ENCODE measurements around the gene UGT1A3. TPM values are rescaled to one million over a fixed set of nuclear protein-coding genes. Genes with fewer than 3 reads are reported as not detected.

Gene UGT1A3
- total and polyA plus RNA-seq, 10 of the 15 experiments (the other 5 are each of a cell fraction or from before 2014, with no cell fraction given) = not detected

DNA sequence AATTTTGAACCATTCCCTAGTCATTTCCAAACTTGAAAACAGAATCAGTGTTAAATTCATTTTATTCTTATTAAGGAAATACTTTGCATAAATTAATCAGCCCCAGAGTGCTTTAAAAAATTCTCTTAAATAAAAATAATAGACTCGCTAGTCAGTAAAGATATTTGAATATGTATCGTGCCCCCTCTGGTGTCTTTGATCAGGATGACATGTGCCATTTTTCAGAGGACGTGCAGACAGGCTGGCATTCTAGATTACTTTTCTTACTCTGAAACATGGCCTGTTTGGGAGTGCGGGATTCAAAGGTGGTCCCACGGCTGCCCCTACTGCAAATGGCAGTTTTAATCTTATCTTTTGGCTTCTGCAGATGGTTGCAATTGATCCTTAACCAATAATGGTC, 43.7 kb downstream of the UGT1A3 start:
- H3K79me2 ChIP-seq (ENCODE audit: control insufficient read depth, insufficient read depth, low read length) = no peaks in the 10 kb centered on the region
- H3K9me3 ChIP-seq (replicated peaks; ENCODE audit: control insufficient read depth, insufficient read depth, low read length) = no peaks in the 10 kb centered on the region; the same call in 2 of the 3 replicates
- H4K20me1 ChIP-seq (ENCODE audit: control insufficient read depth, insufficient read depth) = no peaks in the 10 kb centered on the region
- no TSS peak for BruUV-seq (replicated peaks)
- H3K4me3 ChIP-seq = no peak overlapping the region
- intact Hi-C loops (cut with micrococcal nuclease; ENCODE audit: unreplicated experiment) (no loop called here), in situ Hi-C loops (cut with MboI) (no loop called here)
- H2AFZ ChIP-seq (ENCODE audit: control insufficient read depth, low read depth, low read length) = no peak overlapping the region
- TF ChIP-seq LARP7 (IDR thresholded peaks at IDR 0.05) = no peak
- no peak overlapping the region for H3K27ac ChIP-seq (ENCODE audit: control insufficient read depth, insufficient read depth)
- ChIA-PET SMC1A (ENCODE audit: uncharacterized antibody, unreplicated experiment) (no interaction called here), RAD21 (ENCODE audit: unreplicated experiment) (no interaction called here), CTCF (no interaction called here), POLR2A (no interaction called here)
- no peak overlapping the region for H3K4me2 ChIP-seq (ENCODE audit: control insufficient read depth, insufficient read depth)
- ATAC-seq = no peak
- H3K9ac ChIP-seq (ENCODE audit: control insufficient read depth, insufficient read depth, low read length) = no peak overlapping the region
- no peaks in the 10 kb centered on the region for H3K4me1 ChIP-seq (ENCODE audit: control insufficient read depth, insufficient read depth, low read length)
- no peak for DNase-seq (ENCODE audit: low read depth, low spot score)
- H3K27me3 ChIP-seq (replicated peaks in 1 of 2; ENCODE audit: control insufficient read depth in 2 of 2, insufficient read depth in 2 of 2, low read length in 1 of 2) = no peaks in the 10 kb centered on the region
- 24% methylated on average over 5 of the region's 5 CpGs for WGBS (ENCODE audit: insufficient coverage, insufficient replicate concordance, low lambda C conversion rate, missing lambda C conversion rate)
- no peak for FAIRE-seq
- H3K36me3 ChIP-seq (ENCODE audit: control insufficient read depth in 2 of 2, insufficient read depth in 2 of 2, low read length in 1 of 2) = no peaks in the 10 kb centered on the region

DNA sequence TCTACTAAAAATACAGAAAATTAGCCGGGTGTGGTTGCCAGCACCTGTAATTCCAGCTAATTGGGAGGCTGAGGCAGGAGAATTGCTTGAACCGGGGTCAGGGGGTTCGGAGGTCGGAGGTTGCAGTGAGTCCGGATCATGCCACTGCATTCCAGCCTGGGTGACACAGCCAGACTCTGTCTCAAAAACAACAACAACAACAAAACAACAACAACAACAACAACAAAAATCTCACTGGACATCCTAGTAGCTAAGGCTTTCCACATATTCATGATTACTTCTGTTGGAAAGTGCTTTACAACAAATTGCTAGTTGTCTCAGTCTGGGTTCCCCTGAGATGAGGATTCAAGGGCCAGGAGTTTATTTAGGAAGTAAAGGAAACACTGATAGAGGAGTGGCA, 45.0 kb downstream of the UGT1A3 start:
- FAIRE-seq = no peak
- Histone ChIP-seq H3K4me1 (ENCODE audit: control insufficient read depth, insufficient read depth, low read length) (no peaks in the 10 kb centered on the region), H2AFZ (ENCODE audit: control insufficient read depth, low read depth, low read length) (no peak overlapping the region), H3K4me3 (no peak overlapping the region), H4K20me1 (ENCODE audit: control insufficient read depth, insufficient read depth) (no peaks in the 10 kb centered on the region), H3K9ac (ENCODE audit: control insufficient read depth, insufficient read depth, low read length) (no peak overlapping the region), H3K27ac (ENCODE audit: control insufficient read depth, insufficient read depth) (no peak overlapping the region), H3K4me2 (ENCODE audit: control insufficient read depth, insufficient read depth) (no peak overlapping the region), H3K9me3 (replicated peaks; ENCODE audit: control insufficient read depth, insufficient read depth, low read length) (no peaks in the 10 kb centered on the region; the same call in 2 of the 3 replicates), H3K27me3 (replicated peaks in 1 of 2; ENCODE audit: control insufficient read depth in 2 of 2, insufficient read depth in 2 of 2, low read length in 1 of 2) (no peaks in the 10 kb centered on the region), H3K36me3 (ENCODE audit: control insufficient read depth in 2 of 2, insufficient read depth in 2 of 2, low read length in 1 of 2) (no peaks in the 10 kb centered on the region), H3K79me2 (ENCODE audit: control insufficient read depth, insufficient read depth, low read length) (no peaks in the 10 kb centered on the region)
- DNase-seq (ENCODE audit: low read depth, low spot score) = no peak
- in situ Hi-C loops (cut with MboI) (no loop called here), intact Hi-C loops (cut with micrococcal nuclease; ENCODE audit: unreplicated experiment) (no loop called here)
- 48% methylated on average over 5 of the region's 5 CpGs for WGBS (ENCODE audit: insufficient coverage, insufficient replicate concordance, low lambda C conversion rate, missing lambda C conversion rate)
- no TSS peak for BruUV-seq (replicated peaks)
- POLR2A ChIA-PET = no interaction called here
- RAD21 ChIA-PET (ENCODE audit: unreplicated experiment) = no interaction called here
- CTCF ChIA-PET = no interaction called here
- SMC1A ChIA-PET (ENCODE audit: uncharacterized antibody, unreplicated experiment) = no interaction called here
- ATAC-seq = no peak
- TF ChIP-seq RFX5 (IDR thresholded peaks at IDR 0.05; ENCODE audit: low read depth, low read length) (no peak), BCL11A (IDR thresholded peaks at IDR 0.05; ENCODE audit: low read depth, low read length) (no peak), LARP7 (IDR thresholded peaks at IDR 0.05) (no peak), SIX5 (IDR thresholded peaks at IDR 0.05; ENCODE audit: low read depth, low read length, severe bottlenecking) (no peak)
- TF ChIP-seq, protein P1, sequence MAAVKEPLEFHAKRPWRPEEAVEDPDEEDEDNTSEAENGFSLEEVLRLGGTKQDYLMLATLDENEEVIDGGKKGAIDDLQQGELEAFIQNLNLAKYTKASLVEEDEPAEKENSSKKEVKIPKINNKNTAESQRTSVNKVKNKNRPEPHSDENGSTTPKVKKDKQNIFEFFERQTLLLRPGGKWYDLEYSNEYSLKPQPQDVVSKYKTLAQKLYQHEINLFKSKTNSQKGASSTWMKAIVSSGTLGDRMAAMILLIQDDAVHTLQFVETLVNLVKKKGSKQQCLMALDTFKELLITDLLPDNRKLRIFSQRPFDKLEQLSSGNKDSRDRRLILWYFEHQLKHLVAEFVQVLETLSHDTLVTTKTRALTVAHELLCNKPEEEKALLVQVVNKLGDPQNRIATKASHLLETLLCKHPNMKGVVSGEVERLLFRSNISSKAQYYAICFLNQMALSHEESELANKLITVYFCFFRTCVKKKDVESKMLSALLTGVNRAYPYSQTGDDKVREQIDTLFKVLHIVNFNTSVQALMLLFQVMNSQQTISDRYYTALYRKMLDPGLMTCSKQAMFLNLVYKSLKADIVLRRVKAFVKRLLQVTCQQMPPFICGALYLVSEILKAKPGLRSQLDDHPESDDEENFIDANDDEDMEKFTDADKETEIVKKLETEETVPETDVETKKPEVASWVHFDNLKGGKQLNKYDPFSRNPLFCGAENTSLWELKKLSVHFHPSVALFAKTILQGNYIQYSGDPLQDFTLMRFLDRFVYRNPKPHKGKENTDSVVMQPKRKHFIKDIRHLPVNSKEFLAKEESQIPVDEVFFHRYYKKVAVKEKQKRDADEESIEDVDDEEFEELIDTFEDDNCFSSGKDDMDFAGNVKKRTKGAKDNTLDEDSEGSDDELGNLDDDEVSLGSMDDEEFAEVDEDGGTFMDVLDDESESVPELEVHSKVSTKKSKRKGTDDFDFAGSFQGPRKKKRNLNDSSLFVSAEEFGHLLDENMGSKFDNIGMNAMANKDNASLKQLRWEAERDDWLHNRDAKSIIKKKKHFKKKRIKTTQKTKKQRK (IDR thresholded peaks at IDR 0.05; ENCODE audit: low read depth, low read length) = no peak

Data from GM12878 (cell line).